Measurements from ENCODE around the gene APBB1IP. TPM values are rescaled to one million over a fixed set of nuclear protein-coding genes. Genes with fewer than 3 reads are reported as not detected.

APBB1IP gene
- total and polyA plus RNA-seq, 2 donors (not counting 3 experiments of a cell fraction or from before 2014, with no cell fraction given), result not detected

DNA sequence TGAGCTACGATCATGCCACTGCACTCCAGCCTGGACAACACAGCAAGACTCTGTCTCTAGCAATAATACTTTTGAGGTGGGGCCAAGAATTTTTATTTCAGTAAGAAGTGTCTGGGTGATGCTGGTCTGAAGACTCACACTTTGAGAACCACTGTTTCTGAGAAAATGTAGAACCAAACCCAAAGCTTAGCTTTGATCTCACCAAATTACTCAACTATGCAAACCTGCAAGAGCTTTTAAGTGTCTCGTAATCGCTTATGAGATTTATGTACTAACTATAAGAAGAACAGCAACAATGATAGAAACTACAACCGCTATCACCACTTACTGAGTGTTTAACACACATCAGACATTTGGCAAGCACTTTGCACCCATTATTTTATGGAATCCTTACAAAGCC is 29.5 kb downstream of the APBB1IP start:
- Histone ChIP-seq H3K79me2 (ENCODE audit: control insufficient read depth, insufficient read depth, low read length) (no peaks in the 10 kb centered on the region), H3K27ac (ENCODE audit: insufficient read depth, low read depth, low read length) (no peak overlapping the region), H3K27me3 (ENCODE audit: control insufficient read depth in 2 of 2, insufficient read depth in 2 of 2, low read length in 2 of 2) (no peaks in the 10 kb centered on the region), H3K4me3 (replicated peaks in 1 of 3; ENCODE audit: insufficient read depth in 1 of 3, low read depth in 1 of 3, low read length in 3 of 3) (no peak overlapping the region), H3K9ac (replicated peaks; ENCODE audit: extremely low read depth, insufficient read depth, low read length) (no peak overlapping the region), H2AFZ (ENCODE audit: low read depth, low read length) (no peak overlapping the region), H3K36me3 (ENCODE audit: control insufficient read depth in 2 of 2, extremely low read depth in 1 of 2, insufficient read depth in 2 of 2, low read length in 2 of 2) (no peaks in the 10 kb centered on the region), H3K4me2 (ENCODE audit: insufficient read depth, low read length) (no peak overlapping the region), H3K4me1 (ENCODE audit: control insufficient read depth, extremely low read depth, insufficient read depth, low read length) (no peaks in the 10 kb centered on the region), H3K9me3 (replicated peaks; ENCODE audit: control insufficient read depth, insufficient read depth, low read length) (peaks cover 7% of the 10 kb centered on the region), H3K9me1 (replicated peaks; ENCODE audit: control insufficient read depth, extremely low read depth, insufficient read depth, low read length) (no peaks in the 10 kb centered on the region), H4K20me1 (replicated peaks; ENCODE audit: control insufficient read depth, extremely low read depth, insufficient read depth, low read length) (no peaks in the 10 kb centered on the region)
- POLR2A ChIA-PET, result no interaction called here
- BruUV-seq (replicated peaks), result no TSS peak
- no peak for FAIRE-seq
- CTCF ChIA-PET, result no interaction called here
- intact Hi-C loops (cut with micrococcal nuclease) (no loop called here), dilution Hi-C loops (cut with MboI; ENCODE audit: extremely low pct_ligation_motif_present, low sequenced_read_pairs) (no loop called here)
- no peak for DNase-seq (ENCODE audit: low read depth, low spot score)
- TF ChIP-seq POLR2AphosphoS5 (IDR thresholded peaks at IDR 0.05; ENCODE audit: insufficient read depth, low read depth, low read length), result no peak
- no peak for TF ChIP-seq EZH2 (IDR thresholded peaks at IDR 0.05; ENCODE audit: borderline replicate concordance, low read depth, low read length, severe bottlenecking)
- no peak for TF ChIP-seq FOS (IDR thresholded peaks at IDR 0.05; ENCODE audit: borderline replicate concordance, insufficient read depth, low read length)
- TF ChIP-seq MYC (IDR thresholded peaks at IDR 0.05; ENCODE audit: low read depth, low read length), result no peak
- no peak for TF ChIP-seq GATA2 (IDR thresholded peaks at IDR 0.05; ENCODE audit: insufficient read depth, insufficient read length, low read depth, low read length)
- TF ChIP-seq, protein P1, sequence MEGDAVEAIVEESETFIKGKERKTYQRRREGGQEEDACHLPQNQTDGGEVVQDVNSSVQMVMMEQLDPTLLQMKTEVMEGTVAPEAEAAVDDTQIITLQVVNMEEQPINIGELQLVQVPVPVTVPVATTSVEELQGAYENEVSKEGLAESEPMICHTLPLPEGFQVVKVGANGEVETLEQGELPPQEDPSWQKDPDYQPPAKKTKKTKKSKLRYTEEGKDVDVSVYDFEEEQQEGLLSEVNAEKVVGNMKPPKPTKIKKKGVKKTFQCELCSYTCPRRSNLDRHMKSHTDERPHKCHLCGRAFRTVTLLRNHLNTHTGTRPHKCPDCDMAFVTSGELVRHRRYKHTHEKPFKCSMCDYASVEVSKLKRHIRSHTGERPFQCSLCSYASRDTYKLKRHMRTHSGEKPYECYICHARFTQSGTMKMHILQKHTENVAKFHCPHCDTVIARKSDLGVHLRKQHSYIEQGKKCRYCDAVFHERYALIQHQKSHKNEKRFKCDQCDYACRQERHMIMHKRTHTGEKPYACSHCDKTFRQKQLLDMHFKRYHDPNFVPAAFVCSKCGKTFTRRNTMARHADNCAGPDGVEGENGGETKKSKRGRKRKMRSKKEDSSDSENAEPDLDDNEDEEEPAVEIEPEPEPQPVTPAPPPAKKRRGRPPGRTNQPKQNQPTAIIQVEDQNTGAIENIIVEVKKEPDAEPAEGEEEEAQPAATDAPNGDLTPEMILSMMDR (IDR thresholded peaks at IDR 0.05; ENCODE audit: extremely low read depth in 1 of 2, insufficient read depth in 1 of 2, low read depth in 1 of 2, low read length in 2 of 2), result no peak
- TF ChIP-seq, protein P2, sequence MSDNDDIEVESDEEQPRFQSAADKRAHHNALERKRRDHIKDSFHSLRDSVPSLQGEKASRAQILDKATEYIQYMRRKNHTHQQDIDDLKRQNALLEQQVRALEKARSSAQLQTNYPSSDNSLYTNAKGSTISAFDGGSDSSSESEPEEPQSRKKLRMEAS (IDR thresholded peaks at IDR 0.05; ENCODE audit: insufficient read depth, insufficient read length), result no peak
- no peak for TF ChIP-seq POLR2A (IDR thresholded peaks at IDR 0.05; ENCODE audit: low read depth, low read length)
- TF ChIP-seq JUN (IDR thresholded peaks at IDR 0.05; ENCODE audit: borderline replicate concordance, insufficient read depth, insufficient read length, low read depth), result no peak
